Posterior cingulate gyrus (tissue), 11 donors: ENCODE measurements around the gene RAVER2.
"Not testable (repeated sequence)": the region's sequence is repeated elsewhere in the genome, so short reads cannot be mapped to it uniquely, and the experiment has no call there.

Source experiments
- DNase-seq, 10 donors: peaks; one replicate each; pipeline versions ENCODE4 v3.0.0 to v3.0.0-alpha.2; 2020 to 2021; ENCODE audit warnings: mixed read lengths in 3 of 10
- intact Hi-C: fragments of 100-400 bp; cut with DNase I; formaldehyde crosslinking; loops from one replicate; pipeline ENCODE4 v1.15.1; 2023

RAVER2 gene

GRCh38 chr1:64801851-64802523 lies 57.1 kb downstream of the RAVER2 start:
- intact Hi-C loops, result no loop called here
- no peak for DNase-seq

DNA sequence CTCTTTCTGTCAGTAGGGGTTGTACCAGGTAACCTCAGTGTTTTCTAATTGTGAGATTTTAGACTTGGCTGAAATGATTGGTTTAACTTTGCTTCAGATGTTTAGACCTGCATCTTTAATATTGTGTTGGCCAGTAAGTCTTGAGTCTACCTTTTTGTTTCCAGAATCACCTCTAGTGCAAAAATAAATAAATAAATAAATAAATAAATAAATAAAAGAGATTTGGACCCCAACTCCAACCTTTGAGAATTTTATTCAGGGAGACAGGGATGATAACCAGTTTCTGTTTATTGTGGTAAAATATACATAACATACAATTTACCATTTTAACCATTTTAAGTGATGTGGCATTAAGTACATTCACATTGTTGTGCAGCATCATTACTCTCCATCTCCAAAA lies 64.4 kb downstream of the RAVER2 start:
- intact Hi-C loops, result no loop called here

DNA sequence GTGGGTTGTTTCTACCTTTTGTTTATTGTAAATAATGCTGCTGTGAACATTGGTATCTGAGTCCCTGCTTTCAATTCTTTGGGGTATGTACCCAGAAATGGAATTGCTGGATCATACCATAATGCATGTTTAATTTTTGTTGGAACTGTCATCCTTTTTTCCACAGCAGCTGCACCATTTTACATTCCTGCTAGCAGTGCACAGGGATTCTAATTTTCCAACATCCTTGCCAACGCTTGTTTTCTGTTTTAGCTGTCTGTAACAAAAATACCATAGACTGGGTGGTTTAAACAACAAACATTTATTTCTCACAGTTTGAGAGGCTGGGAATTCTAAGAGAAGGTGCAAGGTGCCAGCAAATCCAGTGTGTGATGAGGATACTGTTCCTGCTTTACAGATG lies 65.1 kb downstream of the RAVER2 start:
- DNase-seq, result no peak
- intact Hi-C loops, result no loop called here

More for the DNA sequence above, 64.4 kb downstream of the RAVER2 start:
- DNase-seq, result no peak

DNA sequence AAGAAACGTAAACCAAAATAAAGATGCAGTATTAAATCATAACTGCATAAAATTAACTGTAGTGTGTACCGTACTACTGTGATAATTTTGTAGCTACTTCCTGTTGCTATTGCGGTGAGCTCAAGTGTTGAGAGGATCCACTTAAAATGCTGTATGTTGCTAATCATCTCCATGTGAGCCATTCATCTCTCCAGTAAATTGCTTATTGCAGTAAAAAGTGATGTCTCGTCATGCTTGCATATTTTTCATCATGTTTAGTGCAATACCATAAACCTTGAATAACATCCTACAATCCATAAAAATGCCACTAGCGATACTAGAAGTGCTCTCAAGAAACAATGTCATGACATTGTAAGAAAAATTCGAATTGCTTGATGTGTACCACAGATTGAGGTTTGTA lies 66.3 kb downstream of the RAVER2 start:
- intact Hi-C loops, result no loop called here

DNA sequence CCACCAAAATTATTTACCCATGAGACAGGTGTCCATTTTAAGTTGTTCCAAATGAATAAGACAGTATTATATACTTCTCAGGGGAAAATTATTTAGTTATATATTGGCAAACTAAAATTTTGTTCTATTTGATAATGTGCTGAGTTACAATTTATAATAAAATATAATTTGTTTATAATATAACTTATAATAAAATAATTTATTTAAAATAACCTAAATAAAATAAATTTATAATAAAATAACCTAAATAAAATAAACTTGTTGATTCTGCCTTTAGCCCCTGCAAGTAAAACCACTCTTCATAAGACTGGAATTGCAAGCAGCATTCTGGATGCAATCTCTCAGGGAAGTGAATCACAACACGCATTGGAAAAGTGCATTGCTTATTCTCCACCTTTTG lies 69.6 kb downstream of the RAVER2 start:
- no peak for DNase-seq
- intact Hi-C loops, result no loop called here

More for the DNA sequence above, 66.3 kb downstream of the RAVER2 start:
- DNase-seq, result no peak

GRCh38 chr1:64817364-64817763 lies 72.5 kb downstream of the RAVER2 start:
- DNase-seq, intact Hi-C loops: not testable (repeated sequence)

DNA sequence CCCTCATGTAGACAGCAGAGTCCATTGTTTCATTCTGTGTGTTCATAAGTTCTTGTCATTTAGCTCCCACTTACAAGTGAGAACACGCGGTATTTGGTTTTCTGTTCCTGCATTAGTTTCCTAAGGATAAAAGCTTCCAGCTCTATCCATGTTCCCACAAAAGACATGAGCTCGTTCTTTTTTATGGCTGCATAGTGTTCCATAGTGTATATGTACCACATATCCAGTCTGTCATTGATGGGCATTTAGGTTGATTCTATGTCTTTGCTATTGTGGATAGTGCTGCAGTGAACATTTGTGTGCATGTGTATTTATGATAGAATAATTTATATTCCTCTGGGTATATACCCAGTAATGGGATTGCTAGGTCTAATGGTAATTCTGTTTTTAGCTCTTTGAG lies 75.7 kb downstream of the RAVER2 start:
- intact Hi-C loops, result loop anchor here (10.0 kb wide), 1 partner anchor 76 kb away; the partner anchor contains the start of gene RAVER2
- not testable (repeated sequence) for DNase-seq

DNA sequence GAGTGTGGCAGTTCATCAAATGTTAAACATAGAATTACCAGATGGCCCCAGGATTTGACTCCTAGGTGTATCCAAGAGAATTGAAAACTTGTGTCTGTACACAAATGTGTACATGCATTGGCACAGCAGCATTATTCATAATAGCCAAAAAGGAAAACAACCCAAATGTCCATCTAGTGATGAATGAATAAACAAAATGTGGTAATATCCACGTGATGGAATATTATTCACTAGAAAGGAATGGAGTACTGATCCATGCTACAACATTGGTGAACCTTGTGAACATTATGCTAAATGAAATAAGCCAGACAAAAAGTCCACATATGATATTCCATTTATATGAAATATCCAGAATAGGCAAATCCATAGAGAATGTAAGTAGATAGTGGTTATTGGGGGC lies 77.7 kb downstream of the RAVER2 start:
- no peak for DNase-seq
- intact Hi-C loops, result loop anchor here (10.0 kb wide), 1 partner anchor 78 kb away; the partner anchor contains the start of gene RAVER2

GRCh38 chr1:64823691-64824476 lies 79.0 kb downstream of the RAVER2 start:
- DNase-seq, result peak in 7 of 10 donors; percentile 39 to 82 (median 60)
- intact Hi-C loops, result loop anchor here (1.0 to 10.0 kb wide), 3 partner anchors 79 to 555 kb away; partner anchors contain the start of gene RAVER2

DNA sequence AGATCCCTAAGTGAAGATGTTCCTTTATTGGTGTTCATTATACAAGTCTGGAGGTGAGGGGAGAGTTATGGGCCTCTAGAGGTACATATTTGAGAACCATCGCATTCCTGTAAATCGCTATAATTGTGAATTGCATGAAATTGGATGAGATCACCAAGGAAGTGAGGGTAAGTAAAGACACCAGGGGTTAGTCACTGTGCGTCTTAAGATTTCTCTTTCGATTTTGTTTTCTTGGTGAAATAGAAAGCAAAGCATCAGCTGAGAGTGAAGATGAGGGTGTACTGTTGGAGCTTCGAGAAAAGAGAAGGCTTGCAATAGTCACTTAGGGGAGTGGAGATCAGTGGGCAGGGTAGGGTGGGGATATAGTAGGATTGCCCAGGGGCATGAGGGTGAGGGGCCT lies 82.1 kb downstream of the RAVER2 start:
- intact Hi-C loops, result loop anchor here (10.0 kb wide), 1 partner anchor 82 kb away; the partner anchor contains the start of gene RAVER2
- DNase-seq, result no peak

GRCh38 chr1:64828829-64829228 lies 84.0 kb downstream of the RAVER2 start:
- DNase-seq, result no peak
- intact Hi-C loops, result loop anchor here (10.0 kb wide), 1 partner anchor 84 kb away; the partner anchor contains the start of gene RAVER2

- intact Hi-C loops, result loop anchor here (10.0 kb wide), 1 partner anchor 85 kb away; the partner anchor contains the start of gene RAVER2
- no peak for DNase-seq
These were observed 84.6 kb downstream of the RAVER2 start for GRCh38 chr1:64829411-64830029.

DNA sequence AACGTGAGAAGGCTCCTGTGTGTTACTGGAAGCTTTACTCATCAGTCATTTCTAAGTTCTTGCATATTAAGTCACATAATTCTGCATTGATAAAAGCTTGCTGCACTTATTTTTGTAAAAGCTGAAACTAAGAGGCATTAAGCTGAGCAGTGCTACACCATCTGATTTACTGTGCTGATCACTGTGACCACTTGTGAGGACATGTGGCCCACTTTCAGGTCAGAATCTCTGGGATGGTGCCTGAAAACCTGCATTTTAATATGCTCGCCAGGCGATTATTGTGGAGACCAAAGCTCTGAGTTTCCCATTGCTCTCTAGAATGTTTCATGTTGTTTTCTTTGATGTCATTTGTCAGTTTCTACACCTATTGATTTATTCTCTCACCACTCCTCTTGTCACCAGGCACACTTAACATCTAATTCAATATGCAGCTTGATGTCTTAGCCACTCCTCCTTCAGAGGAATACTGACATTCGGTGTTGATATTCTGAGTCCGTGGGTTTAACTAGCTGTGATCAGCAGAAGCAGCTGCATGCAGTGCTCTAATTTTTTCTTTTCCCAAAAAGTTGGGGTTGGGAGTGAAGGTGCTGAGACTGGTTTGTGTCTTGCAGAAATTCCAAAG lies 85.3 kb downstream of the RAVER2 start:
- no peak for DNase-seq
- intact Hi-C loops, result no loop called here

DNA sequence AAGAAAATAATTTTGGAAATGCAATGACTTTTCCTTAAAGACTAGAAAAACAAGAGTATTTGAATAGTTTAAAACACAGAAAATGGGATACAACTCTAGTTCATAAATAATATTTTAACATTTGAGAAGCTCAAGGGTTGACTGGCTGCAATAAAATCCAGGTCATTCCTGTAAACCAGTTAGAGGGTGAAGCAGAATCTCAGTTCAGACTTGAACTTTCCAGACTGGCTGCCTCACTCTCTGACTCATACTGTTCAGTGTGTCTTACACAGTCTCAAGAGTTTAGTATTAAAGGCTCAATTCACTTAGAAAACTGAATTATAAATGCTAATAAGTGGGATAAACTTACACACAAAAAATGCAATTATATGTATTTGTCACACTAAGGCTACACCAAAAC lies 89.9 kb downstream of the RAVER2 start:
- intact Hi-C loops, result no loop called here
- DNase-seq, result no peak

- no peak for DNase-seq
- intact Hi-C loops, result no loop called here
These were observed 91.9 kb downstream of the RAVER2 start for GRCh38 chr1:64836802-64837201.

DNA sequence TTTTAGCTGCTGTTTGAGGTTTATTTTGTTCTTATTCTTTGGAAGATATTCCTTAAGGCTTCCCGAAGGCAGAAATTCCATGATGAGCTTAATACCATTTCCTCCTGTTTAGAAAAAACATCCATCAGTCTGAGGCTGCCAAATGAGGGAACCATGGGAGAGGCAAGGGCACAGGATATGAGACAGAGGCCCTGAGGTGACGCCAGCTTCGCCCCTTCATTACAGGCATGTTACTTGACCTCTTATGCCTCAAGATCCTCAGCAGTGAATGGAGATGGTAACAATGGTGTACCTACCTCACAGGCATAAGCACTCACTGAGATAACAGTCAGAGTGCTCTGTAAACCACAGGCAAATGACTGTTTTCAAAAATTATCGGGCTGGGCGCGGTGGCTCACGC lies 93.6 kb downstream of the RAVER2 start:
- intact Hi-C loops, result no loop called here
- DNase-seq, result no peak

DNA sequence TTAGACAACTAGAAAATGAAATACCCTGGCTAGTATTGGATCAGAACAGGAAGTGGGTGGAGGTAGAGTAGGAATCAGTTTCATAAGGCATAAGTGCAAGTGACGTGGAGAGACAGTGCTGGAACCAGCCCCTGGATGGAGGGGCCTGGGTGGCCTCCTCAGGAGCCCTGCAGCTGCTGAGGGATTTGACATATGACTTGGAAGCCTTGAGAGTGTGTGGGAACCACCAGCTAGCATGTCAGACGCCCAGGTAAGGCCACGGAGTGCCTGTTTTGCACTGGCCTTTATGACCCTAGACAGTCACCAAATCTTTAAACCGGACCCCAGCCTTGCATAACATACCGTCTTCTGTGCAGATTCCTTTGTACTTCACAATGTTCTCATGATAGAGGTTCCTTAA lies 94.4 kb downstream of the RAVER2 start:
- no peak for DNase-seq
- intact Hi-C loops, result no loop called here

GRCh38 chr1:64839732-64840405 lies 95.0 kb downstream of the RAVER2 start:
- intact Hi-C loops, result no loop called here
- no peak for DNase-seq

- no peak for DNase-seq
- intact Hi-C loops, result no loop called here
These were observed 96.6 kb downstream of the RAVER2 start for GRCh38 chr1:64841330-64842065.
